BE2C (cell line): ENCODE results near the gene WNT2B.

Source experiments
- DNase-seq: peaks from one replicate; pipeline ENCODE4 v3.0.0-alpha.2; 2020
- H3K27me3 ChIP-seq: fragments of 250-450 bp; sonication (Bioruptor Pico); 2 replicates; pipeline ENCODE4 v1.5.1; 2020; ENCODE audit warnings: mild to moderate bottlenecking
- H3K36me3 ChIP-seq: fragments of 250-450 bp; sonication (Bioruptor Pico); 2 replicates; pipeline ENCODE4 v1.5.1; 2020; ENCODE audit warnings: mild to moderate bottlenecking
- H3K4me1 ChIP-seq: fragments of 250-450 bp; sonication (Bioruptor Pico); 2 replicates; pipeline ENCODE4 v1.5.1; 2020
- H3K4me3 ChIP-seq: 2 replicates; pipeline ENCODE4 v1.5.1; 2011; ENCODE audit warnings: low read depth, low read length
- H3K9me3 ChIP-seq: fragments of 250-450 bp; sonication (Bioruptor Pico); 2 replicates; pipeline ENCODE4 v1.5.1; 2020
- CTCF ChIP-seq: IDR thresholded peaks from 2 replicates; pipeline ENCODE4 v1.5.1; 2012; ENCODE audit warnings: mild to moderate bottlenecking, low read depth, low read length

The WNT2B gene

GRCh38 chr1:112528076-112528475 lies 19.3 kb downstream of the WNT2B start:
- Histone ChIP-seq H3K27me3 (no peaks in the 10 kb centered on the region), H3K36me3 (no peaks in the 10 kb centered on the region; the same call in 1 of the 2 replicates), H3K9me3 (no peaks in the 10 kb centered on the region), H3K4me3 (no peak overlapping the region), H3K4me1 (no peaks in the 10 kb centered on the region)
- no peak for TF ChIP-seq CTCF
- DNase-seq = no peak

DNA sequence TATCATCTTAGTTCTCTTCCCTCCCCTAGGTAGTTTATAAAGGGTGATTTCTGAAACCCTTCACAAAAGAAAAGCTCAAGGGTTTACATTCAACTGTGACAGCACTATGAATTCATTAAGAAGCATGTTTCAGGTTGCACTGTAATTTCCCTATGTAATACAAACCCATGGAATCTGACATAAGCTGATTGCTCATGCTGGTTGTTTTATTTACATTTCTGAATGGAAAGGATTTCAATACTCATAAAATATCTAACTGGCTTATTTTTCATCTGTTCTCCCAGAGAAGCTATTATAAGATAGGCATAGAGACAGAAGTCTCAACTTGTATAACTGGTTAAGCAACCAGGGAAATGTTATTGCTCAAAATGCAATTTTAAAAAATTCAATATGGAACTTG lies 20.5 kb downstream of the WNT2B start:
- DNase-seq = no peak
- H3K4me3 ChIP-seq = no peak overlapping the region
- no peaks in the 10 kb centered on the region; the same call in 1 of the 2 replicates for H3K36me3 ChIP-seq
- no peaks in the 10 kb centered on the region for H3K4me1 ChIP-seq
- H3K27me3 ChIP-seq = no peaks in the 10 kb centered on the region
- no peaks in the 10 kb centered on the region for H3K9me3 ChIP-seq
- TF ChIP-seq CTCF = no peak

- Histone ChIP-seq H3K9me3 (no peaks in the 10 kb centered on the region), H3K36me3 (no peaks in the 10 kb centered on the region; the same call in 1 of the 2 replicates), H3K4me1 (no peaks in the 10 kb centered on the region), H3K4me3 (no peak overlapping the region), H3K27me3 (no peaks in the 10 kb centered on the region)
- TF ChIP-seq CTCF = no peak
- DNase-seq = no peak
Measured at GRCh38 chr1:112530832-112531231, 22.1 kb downstream of the WNT2B start.

DNA sequence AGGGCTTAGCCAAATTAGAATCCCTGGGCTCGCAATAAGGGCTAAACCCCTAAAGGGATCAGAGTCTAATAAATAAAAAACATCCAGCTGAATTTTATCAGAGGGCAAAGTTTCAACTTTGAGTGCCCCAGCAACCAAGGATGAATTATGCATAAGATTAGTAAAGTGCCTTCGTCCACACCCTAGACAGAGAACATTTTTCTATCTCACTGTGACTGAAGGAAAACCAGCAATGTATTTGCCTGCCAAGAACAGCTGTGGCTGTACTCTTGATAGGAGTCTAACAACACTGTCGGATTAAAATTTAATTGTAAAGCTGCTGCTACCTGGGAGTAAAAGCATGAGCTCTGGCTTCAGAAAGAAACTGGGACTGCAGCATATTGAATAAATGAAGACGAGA lies 23.3 kb downstream of the WNT2B start:
- Histone ChIP-seq H3K36me3 (no peaks in the 10 kb centered on the region), H3K27me3 (no peaks in the 10 kb centered on the region), H3K4me3 (no peak overlapping the region), H3K4me1 (no peaks in the 10 kb centered on the region), H3K9me3 (no peaks in the 10 kb centered on the region)
- no peak for DNase-seq
- no peak for TF ChIP-seq CTCF

DNA sequence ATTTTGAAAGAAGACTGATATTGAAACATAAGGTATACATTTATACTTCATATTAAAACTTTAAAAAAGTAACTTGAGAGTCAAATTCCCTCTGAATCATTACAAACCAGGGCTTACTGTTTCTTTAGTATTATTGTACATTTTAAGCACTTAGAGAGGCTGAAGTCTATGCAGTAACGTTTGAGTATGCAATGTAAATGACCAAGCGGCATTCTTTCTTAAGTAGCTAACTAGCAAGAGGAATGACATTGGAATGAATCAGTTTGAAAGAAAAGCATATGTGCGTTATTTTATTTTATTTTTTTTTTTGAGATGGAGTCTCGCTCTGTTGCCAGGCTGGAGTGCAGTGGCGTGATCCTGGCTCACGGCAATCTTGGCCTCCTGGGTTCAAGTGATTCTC lies 24.3 kb downstream of the WNT2B start:
- no peak for DNase-seq
- Histone ChIP-seq H3K9me3 (no peaks in the 10 kb centered on the region), H3K4me1 (no peaks in the 10 kb centered on the region), H3K4me3 (no peak overlapping the region), H3K36me3 (no peaks in the 10 kb centered on the region), H3K27me3 (no peaks in the 10 kb centered on the region)
- TF ChIP-seq CTCF = no peak

DNA sequence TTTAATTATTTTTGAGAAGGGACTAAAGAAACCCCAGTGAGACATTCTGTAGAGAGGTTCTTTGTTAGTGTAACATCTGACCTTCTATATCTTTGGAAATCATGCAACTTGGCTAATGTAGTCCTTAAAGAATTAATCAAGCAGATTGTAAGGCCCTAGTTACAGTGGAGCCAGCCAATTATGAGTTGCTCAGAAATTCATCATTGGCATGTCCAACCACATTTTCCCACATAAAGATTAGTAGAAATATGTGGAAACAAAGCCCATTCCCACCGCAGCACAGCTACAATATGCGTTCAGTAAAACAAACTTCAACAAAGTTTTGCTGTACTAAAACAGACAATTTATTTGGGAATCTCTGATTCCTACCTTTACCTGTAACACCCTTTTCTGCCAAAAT lies 27.8 kb downstream of the WNT2B start:
- no peaks in the 10 kb centered on the region for H3K4me1 ChIP-seq
- H3K9me3 ChIP-seq = no peaks in the 10 kb centered on the region
- H3K36me3 ChIP-seq = peaks cover 23% of the 10 kb centered on the region
- no peaks in the 10 kb centered on the region for H3K27me3 ChIP-seq
- TF ChIP-seq CTCF = no peak
- DNase-seq = no peak
- H3K4me3 ChIP-seq = no peak overlapping the region
